PC-3 (cell line): Measurements from ENCODE around the gene SPDYE6. TPM values are rescaled to one million over a fixed set of nuclear protein-coding genes. Genes with fewer than 3 reads are reported as not detected.
"Not testable (repeated sequence)": the region's sequence is repeated elsewhere in the genome, so short reads cannot be mapped to it uniquely, and the experiment has no call there.

Source experiments
- ATAC-seq: fragments of 200-7000 bp; cut with Tn5 transposase; 2 replicates; pipeline ENCODE4 v1.9.1; 2020; ENCODE audit warnings: mild to moderate bottlenecking, moderate library complexity
- BruUV-seq: library from RNA; stranded (reverse); fragments of 400-500 nt; replicated peaks from 2 replicates; lab custom pipeline; 2021; lab: Mats Ljungman, UMichigan
- CTCF ChIA-PET: fragments of 300-600 bp; sonication (Branson Sonifier 250); formaldehyde crosslinking; loops from one replicate; lab custom pipeline; 2022; ENCODE audit warnings: antibody characterized with exemption; lab: Charles Lee
- POLR2A ChIA-PET: fragments of 300-600 bp; sonication (Branson Sonifier 250); formaldehyde crosslinking; loops from one replicate; lab custom pipeline; 2022; ENCODE audit warnings: antibody characterized with exemption; ENCODE audit not compliant: unreplicated experiment; lab: Charles Lee
- DNase-seq: peaks from one replicate; pipeline ENCODE4 v3.0.0-alpha.2; 2015
- H2AFZ ChIP-seq: fragments of 300-600 bp; sonication (generic); 2 replicates; pipeline ENCODE4 v1.6.0; 2016; ENCODE audit warnings: antibody characterized with exemption, low read length
- H3F3A ChIP-seq: fragments of 300-600 bp; sonication (generic); one replicate; pipeline ENCODE4 v1.6.0; 2017; ENCODE audit warnings: antibody characterized with exemption, low read length, control low read depth, mild to moderate bottlenecking; ENCODE audit not compliant: unreplicated experiment
- H3K27ac ChIP-seq: fragments of 300-600 bp; sonication (generic); 2 replicates; pipeline ENCODE4 v1.5.1; 2016; ENCODE audit warnings: mild to moderate bottlenecking, low read length
- H3K27me3 ChIP-seq: fragments of 300-600 bp; sonication (generic); 2 replicates; pipeline ENCODE4 v1.6.1; 2016; ENCODE audit warnings: low read length, mixed read lengths
- H3K36me3 ChIP-seq: fragments of 300-600 bp; sonication (generic); 2 replicates; pipeline ENCODE4 v1.6.1; 2016; ENCODE audit warnings: low read depth, mixed run types, low read length, mixed read lengths
- H3K4me1 ChIP-seq: fragments of 300-600 bp; sonication (generic); 2 replicates; pipeline ENCODE4 v1.5.1; 2016; ENCODE audit warnings: low read length; ENCODE audit not compliant: insufficient read depth
- H3K4me2 ChIP-seq: fragments of 300-600 bp; sonication (generic); 2 replicates; pipeline ENCODE4 v1.6.0; 2016; ENCODE audit warnings: low read length
- H3K4me3 ChIP-seq: fragments of 300-600 bp; sonication (generic); 2 replicates; pipeline ENCODE4 v1.5.1; 2016; ENCODE audit warnings: mild to moderate bottlenecking, low read length, mixed read lengths
- H3K79me2 ChIP-seq: fragments of 300-600 bp; sonication (generic); 2 replicates; pipeline ENCODE4 v1.6.1; 2017; ENCODE audit warnings: low read length, mixed read lengths
- H3K9ac ChIP-seq: fragments of 300-600 bp; sonication (generic); 2 replicates; pipeline ENCODE4 v1.6.0; 2016; ENCODE audit warnings: mild to moderate bottlenecking, low read length
- H3K9me2 ChIP-seq: fragments of 300-600 bp; sonication (generic); replicated peaks from 2 replicates; pipeline ENCODE4 v1.6.1; 2016; ENCODE audit warnings: mixed run types, low read length, mixed read lengths
- H3K9me3 ChIP-seq: fragments of 300-600 bp; sonication (generic); 2 replicates; pipeline ENCODE4 v1.6.1; 2016; ENCODE audit warnings: low read length, mixed read lengths
- H4K20me1 ChIP-seq: fragments of 300-600 bp; sonication (generic); 2 replicates; pipeline ENCODE4 v1.6.1; 2016; ENCODE audit warnings: low read length, mixed read lengths
- EZH2 ChIP-seq: fragments of 300-600 bp; sonication (generic); IDR thresholded peaks from one replicate; pipeline ENCODE4 v1.6.1; 2017; ENCODE audit warnings: antibody characterized with exemption, mild to moderate bottlenecking, low read length; ENCODE audit not compliant: unreplicated experiment
- EZH2phosphoT487 ChIP-seq: fragments of 300-600 bp; sonication (generic); IDR thresholded peaks from 2 replicates; pipeline ENCODE4 v1.6.1; 2018; ENCODE audit warnings: mild to moderate bottlenecking, antibody characterized with exemption, low read length, borderline replicate concordance
- intact Hi-C: fragments of 100-400 bp; cut with micrococcal nuclease; formaldehyde crosslinking; loops from 2 replicates; pipeline ENCODE4 v1.9.0; 2023
- total RNA-seq: library from RNA; depleted of rRNA; stranded (reverse); fragments of >200 nt; gene quantifications from 2 replicates; pipeline ENCODE4 v1.2.3, GENCODE V29; 2014
- TF ChIP-seq, protein P1 (sequence below): fragments of 300-600 bp; sonication (generic); conservative IDR thresholded peaks from 2 replicates; pipeline ENCODE4 v1.5.1; 2017; ENCODE audit warnings: antibody characterized with exemption, low read depth, mild to moderate bottlenecking, low read length

SPDYE6 gene
- total RNA-seq, 1 experiment from 2014 or later = not detected

DNA sequence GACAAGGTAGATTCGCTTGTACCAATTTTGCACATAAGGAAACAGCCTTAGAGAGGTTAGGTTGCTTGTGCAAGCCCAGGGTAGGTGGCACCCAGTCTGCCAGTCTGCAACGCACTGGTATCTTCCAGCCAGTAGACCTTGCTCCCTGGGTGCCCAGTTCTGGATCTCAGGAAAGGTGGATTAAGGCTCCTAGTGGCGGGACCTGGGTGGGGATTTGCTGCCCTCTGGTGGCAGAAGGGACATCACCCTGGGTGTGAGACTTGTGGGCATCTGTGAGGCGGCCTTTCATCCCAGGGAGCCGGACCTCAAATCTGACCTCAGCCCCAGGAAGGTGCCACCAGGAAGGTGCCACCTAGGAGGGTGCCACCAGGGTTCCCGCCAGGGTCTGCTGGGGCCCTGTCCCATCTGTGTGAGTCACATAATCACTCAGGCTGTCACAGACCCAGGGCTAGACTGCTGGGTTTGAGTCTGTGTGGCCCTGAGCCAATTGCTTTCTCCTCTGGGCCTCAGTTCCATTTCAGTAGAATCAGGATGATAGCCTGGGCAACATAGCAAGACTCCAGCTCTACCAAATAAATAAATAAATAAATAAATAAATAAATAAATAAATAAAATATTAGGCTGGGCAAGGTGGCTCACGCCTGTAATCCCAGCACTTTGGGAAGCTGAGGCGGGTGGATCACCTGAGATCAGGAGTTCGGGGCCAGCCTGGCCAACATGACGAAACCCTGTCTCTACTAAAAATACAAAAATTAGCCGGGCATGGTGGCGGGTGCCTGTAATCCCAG is 34.6 kb upstream of the SPDYE6 start:
- DNase-seq (peak; percentile 80), ATAC-seq (peak; percentile 92)
- no peak for TF ChIP-seq EZH2
- TF ChIP-seq, protein P1, sequence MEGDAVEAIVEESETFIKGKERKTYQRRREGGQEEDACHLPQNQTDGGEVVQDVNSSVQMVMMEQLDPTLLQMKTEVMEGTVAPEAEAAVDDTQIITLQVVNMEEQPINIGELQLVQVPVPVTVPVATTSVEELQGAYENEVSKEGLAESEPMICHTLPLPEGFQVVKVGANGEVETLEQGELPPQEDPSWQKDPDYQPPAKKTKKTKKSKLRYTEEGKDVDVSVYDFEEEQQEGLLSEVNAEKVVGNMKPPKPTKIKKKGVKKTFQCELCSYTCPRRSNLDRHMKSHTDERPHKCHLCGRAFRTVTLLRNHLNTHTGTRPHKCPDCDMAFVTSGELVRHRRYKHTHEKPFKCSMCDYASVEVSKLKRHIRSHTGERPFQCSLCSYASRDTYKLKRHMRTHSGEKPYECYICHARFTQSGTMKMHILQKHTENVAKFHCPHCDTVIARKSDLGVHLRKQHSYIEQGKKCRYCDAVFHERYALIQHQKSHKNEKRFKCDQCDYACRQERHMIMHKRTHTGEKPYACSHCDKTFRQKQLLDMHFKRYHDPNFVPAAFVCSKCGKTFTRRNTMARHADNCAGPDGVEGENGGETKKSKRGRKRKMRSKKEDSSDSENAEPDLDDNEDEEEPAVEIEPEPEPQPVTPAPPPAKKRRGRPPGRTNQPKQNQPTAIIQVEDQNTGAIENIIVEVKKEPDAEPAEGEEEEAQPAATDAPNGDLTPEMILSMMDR = peak; percentile 86
- no peaks in the 10 kb centered on the region for H4K20me1 ChIP-seq
- peaks cover 6% of the 10 kb centered on the region for H3K4me1 ChIP-seq
- H3K9ac ChIP-seq = no peak overlapping the region
- BruUV-seq = no TSS peak
- intact Hi-C loops = loop anchor here (1.0 kb wide), 1 partner anchor 112 kb away; no protein-coding TSS in a partner anchor
- no peak overlapping the region for H3K4me3 ChIP-seq
- H3K79me2 ChIP-seq = no peaks in the 10 kb centered on the region
- no peaks in the 10 kb centered on the region for H3K9me3 ChIP-seq
- ChIA-PET CTCF (no interaction called here), POLR2A (no interaction called here)
- H3K27ac ChIP-seq = no peak overlapping the region
- H3F3A ChIP-seq = no peaks in the 10 kb centered on the region
- peaks cover 12% of the 10 kb centered on the region for H3K36me3 ChIP-seq
- H3K27me3 ChIP-seq = no peaks in the 10 kb centered on the region
- H2AFZ ChIP-seq = no peak overlapping the region
- H3K9me2 ChIP-seq = no peaks in the 10 kb centered on the region
- H3K4me2 ChIP-seq = no peak overlapping the region

DNA sequence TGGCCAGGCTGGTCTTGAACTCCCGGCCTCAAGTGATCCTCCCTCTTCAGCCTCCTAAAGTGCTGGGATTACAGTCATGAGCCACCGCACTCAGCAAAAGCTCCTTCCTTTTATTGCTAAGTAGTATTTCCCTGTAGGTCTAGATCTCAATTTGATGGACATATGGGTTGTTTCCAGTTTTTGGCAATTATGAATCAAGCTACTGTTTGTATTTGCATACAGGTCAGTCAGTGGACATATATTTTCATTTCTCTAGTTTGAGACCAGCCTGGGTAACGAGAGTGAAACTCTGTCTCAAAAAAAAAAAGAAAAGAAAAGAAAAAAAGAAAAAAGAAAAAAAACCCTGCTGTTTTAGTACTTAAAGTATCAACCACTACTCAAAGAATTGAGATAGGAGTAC is 33.6 kb upstream of the SPDYE6 start:
- Histone ChIP-seq H3K4me1 (no peaks in the 10 kb centered on the region), H4K20me1 (no peaks in the 10 kb centered on the region), H3K9me2 (no peaks in the 10 kb centered on the region), H3K9me3 (no peaks in the 10 kb centered on the region), H3F3A (no peaks in the 10 kb centered on the region), H3K27ac (no peak overlapping the region), H2AFZ (no peak overlapping the region), H3K36me3 (peaks cover 12% of the 10 kb centered on the region), H3K4me3 (no peak overlapping the region), H3K27me3 (no peaks in the 10 kb centered on the region), H3K79me2 (no peaks in the 10 kb centered on the region), H3K4me2 (no peak overlapping the region), H3K9ac (no peak overlapping the region)
- TF ChIP-seq EZH2phosphoT487 = no peak
- no peak for TF ChIP-seq EZH2
- TF ChIP-seq, protein P1 = no peak
- ATAC-seq = no peak
- intact Hi-C loops = loop anchor here (1.0 kb wide), 1 partner anchor 111 kb away; no protein-coding TSS in a partner anchor
- CTCF ChIA-PET = no interaction called here
- POLR2A ChIA-PET = no interaction called here
- no TSS peak for BruUV-seq
- no peak for DNase-seq

DNA sequence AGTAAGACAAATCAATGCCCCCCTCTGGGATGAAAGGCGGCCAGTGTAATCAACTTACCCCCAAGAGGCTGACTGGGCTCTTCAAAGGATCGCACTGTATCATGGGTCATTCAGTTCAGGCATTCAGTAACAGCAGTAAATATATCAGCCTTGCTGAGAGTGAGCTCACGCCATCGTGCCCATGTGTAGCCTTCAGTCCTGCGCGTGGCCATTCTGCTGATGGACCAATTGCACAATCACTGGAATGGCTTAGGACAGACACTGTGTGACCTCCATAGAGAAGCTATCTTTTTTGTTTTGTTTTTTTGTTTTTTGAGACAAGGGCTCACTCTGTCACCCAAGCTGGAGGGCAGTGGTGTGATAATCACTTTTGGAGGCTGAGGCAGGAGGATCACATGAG is 30.8 kb upstream of the SPDYE6 start:
- no peaks in the 10 kb centered on the region for H3K9me2 ChIP-seq
- H3K36me3 ChIP-seq = peaks cover 8% of the 10 kb centered on the region
- no peaks in the 10 kb centered on the region for H4K20me1 ChIP-seq
- TF ChIP-seq, protein P1 = no peak
- TF ChIP-seq EZH2 (no peak), EZH2phosphoT487 (no peak)
- no peak overlapping the region for H2AFZ ChIP-seq
- no peak overlapping the region for H3K4me2 ChIP-seq
- H3K9me3 ChIP-seq = no peaks in the 10 kb centered on the region
- no peaks in the 10 kb centered on the region for H3K4me1 ChIP-seq
- ChIA-PET CTCF (no interaction called here), POLR2A (no interaction called here)
- H3K27me3 ChIP-seq = no peaks in the 10 kb centered on the region
- H3K9ac ChIP-seq = no peak overlapping the region
- BruUV-seq = no TSS peak
- H3K79me2 ChIP-seq = no peaks in the 10 kb centered on the region
- no peaks in the 10 kb centered on the region for H3F3A ChIP-seq
- ATAC-seq = no peak
- no peak overlapping the region for H3K4me3 ChIP-seq
- no peak for DNase-seq
- no peak overlapping the region for H3K27ac ChIP-seq
- intact Hi-C loops = no loop called here

DNA sequence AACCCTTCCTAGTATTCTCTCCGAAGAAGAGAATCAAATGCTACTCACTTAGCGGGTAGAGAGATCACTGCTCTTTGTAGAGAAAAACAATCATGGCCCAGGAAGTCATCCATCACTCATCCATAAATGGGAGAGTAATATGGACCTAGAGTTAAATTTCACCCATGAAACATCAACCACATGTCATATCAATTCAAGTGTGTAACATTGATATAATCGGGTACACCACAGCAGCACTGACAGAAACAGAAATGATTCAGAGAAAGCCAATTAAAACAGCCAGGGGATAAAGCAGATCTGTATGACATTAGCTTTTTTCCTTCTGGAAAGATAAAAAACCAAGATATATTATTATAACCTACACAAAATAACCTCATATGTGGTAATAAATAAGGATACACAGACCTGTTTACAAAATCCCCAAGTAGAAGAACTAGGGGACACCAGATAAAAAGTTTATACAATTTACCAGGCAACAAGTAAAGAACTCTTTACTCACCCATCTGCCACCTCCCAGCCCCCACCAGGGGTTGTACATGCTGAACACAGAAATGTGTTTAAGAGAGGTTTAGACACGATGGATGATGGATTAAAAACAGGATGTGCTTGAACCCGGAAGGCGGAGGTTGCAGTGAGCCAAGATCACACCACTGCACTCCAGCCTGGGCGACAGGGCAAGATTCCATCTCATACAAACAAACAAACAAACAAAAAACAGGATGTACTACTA is 25.6 kb upstream of the SPDYE6 start:
- H3K36me3 ChIP-seq = peaks cover 12% of the 10 kb centered on the region; the same call in 1 of the 2 replicates
- ATAC-seq, H3K9me3 ChIP-seq, POLR2A ChIA-PET, H3K4me2 ChIP-seq, intact Hi-C loops, H3K27me3 ChIP-seq, H3F3A ChIP-seq, DNase-seq, H3K27ac ChIP-seq, BruUV-seq, H3K9ac ChIP-seq, H3K4me1 ChIP-seq, H4K20me1 ChIP-seq, H3K79me2 ChIP-seq, H3K9me2 ChIP-seq, H2AFZ ChIP-seq, H3K4me3 ChIP-seq, CTCF ChIA-PET: not testable (repeated sequence)
